Islet precursor cell (in vitro differentiated cells): ENCODE data around the gene ZNF749.
"Not testable (repeated sequence)": the region's sequence is repeated elsewhere in the genome, so short reads cannot be mapped to it uniquely, and the experiment has no call there.

Source experiments
- DNase-seq: peaks from one replicate; pipeline ENCODE4 v3.0.0-alpha.2; 2018

ZNF749 gene

DNA sequence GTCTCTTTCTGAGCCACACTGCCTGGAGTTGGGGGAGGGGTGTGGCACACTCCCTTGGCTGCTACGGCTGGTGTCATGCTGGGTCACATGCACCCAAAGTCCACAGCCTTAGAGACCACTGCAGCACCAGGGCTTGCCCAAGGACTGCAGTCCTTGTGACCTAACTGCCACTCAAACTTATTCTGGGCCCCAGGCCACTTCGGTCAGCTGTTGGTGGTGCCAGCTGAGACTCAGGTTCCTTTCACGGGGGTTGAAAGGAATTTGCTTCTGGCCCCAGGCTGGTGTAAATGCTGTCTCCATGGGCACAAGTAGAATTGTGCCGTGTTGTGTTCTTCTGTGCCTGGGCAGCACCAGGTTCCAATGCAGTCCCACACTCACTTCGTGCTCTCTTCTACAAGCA lies 31.4 kb downstream of the ZNF749 start:
- DNase-seq = no peak

GRCh38 chr19:57473646-57474045 lies 38.5 kb downstream of the ZNF749 start:
- no peak for DNase-seq

GRCh38 chr19:57477191-57478008 lies 42.3 kb downstream of the ZNF749 start, which contains the start of gene ZNF772:
Gene ZNF772 (minus strand): TSS chr19:57477566. CDS start chr19:57477309, 257 bp downstream.
- peak; percentile 95 for DNase-seq

- DNase-seq = peak; percentile 96
These were observed 52.6 kb downstream of the ZNF749 start, which contains the start of gene ZNF419 for GRCh38 chr19:57487477-57488298. Gene ZNF419 (plus strand): TSS chr19:57487750. CDS start chr19:57487951, 201 bp downstream.

DNA sequence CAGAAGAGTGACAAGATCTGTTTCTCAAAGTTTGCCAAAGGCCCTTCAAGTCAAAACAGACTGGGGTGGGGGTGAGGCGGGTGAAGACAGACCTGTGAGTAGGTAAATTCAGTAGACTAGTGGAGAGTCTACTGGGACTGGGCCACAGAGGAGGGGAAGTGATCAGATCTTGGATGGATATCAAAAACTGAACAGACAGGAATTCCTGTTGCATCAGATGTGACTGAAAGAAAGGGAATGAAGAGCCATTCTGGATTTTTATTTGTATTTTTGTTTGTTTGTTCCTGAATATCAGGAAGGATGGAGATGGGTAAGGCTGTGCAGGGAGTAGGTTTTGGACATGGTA lies 53.1 kb downstream of the ZNF749 start:
- not testable (repeated sequence) for DNase-seq
